ENCODE results near the gene DCTD. TPM values are rescaled to one million over a fixed set of nuclear protein-coding genes. Genes with fewer than 3 reads are reported as not detected.

The DCTD gene
- total RNA-seq, 1 donor from 2014 or later = 90.1 TPM

GRCh38 chr4:182897601-182898478 is 19.3 kb downstream of the DCTD start:
- no peaks in the 10 kb centered on the region for H3K27me3 ChIP-seq (ENCODE audit: low read depth)
- DNase-seq (peak; percentile 71), ATAC-seq (peak; percentile 90 to 94)
- intact Hi-C loops (cut with DNase I) = no loop called here
- H3K4me1 ChIP-seq = peaks cover 13% of the 10 kb centered on the region
- H3K36me3 ChIP-seq = peaks cover 78% of the 10 kb centered on the region
- no peaks in the 10 kb centered on the region for H3K9me3 ChIP-seq
- no peak overlapping the region for H3K4me3 ChIP-seq
- peak overlapping the region; percentile 67 for H3K27ac ChIP-seq
- no peak for TF ChIP-seq CTCF (IDR thresholded peaks at IDR 0.05)

- H3K9me3 ChIP-seq = no peaks in the 10 kb centered on the region
- no peak overlapping the region for H3K4me3 ChIP-seq
- H3K4me1 ChIP-seq = peaks cover 13% of the 10 kb centered on the region
- intact Hi-C loops (cut with DNase I) = no loop called here
- DNase-seq (no peak), ATAC-seq (no peak)
- TF ChIP-seq CTCF (IDR thresholded peaks at IDR 0.05) = no peak
- peaks cover 78% of the 10 kb centered on the region for H3K36me3 ChIP-seq
- H3K27ac ChIP-seq = no peak overlapping the region
- no peaks in the 10 kb centered on the region for H3K27me3 ChIP-seq (ENCODE audit: low read depth)
These were observed 20.8 kb downstream of the DCTD start for GRCh38 chr4:182896421-182896820.

DNA sequence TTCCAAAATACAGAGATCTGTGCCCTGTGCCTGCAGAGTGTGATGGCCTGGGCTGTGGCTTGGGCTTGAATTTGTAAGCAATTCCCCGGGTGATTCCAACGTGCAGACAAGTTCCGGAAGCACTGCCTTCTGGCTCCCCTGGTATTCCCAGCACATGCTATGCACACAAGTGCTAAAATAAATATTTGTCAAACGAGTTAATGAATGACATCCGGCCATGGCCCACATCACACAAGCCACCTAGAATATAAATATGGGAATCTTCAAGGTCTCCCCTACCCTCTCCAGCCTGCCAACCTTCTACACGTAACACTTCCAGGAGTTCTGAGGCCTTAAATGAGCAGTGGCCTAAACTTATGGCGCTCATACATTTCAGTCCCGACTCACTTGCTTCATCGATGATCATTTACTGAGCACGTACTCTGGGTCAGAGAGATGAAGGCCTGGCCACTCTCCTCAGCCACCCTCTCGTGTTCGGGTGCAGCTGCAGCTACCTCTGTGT is 21.3 kb downstream of the DCTD start:
- peaks cover 81% of the 10 kb centered on the region for H3K36me3 ChIP-seq
- intact Hi-C loops (cut with DNase I) = no loop called here
- no peak overlapping the region for H3K4me3 ChIP-seq
- ATAC-seq = peak; percentile 32 to 52
- H3K9me3 ChIP-seq = no peaks in the 10 kb centered on the region
- H3K27me3 ChIP-seq (ENCODE audit: low read depth) = no peaks in the 10 kb centered on the region
- no peak overlapping the region for H3K27ac ChIP-seq
- peaks cover 13% of the 10 kb centered on the region for H3K4me1 ChIP-seq
- TF ChIP-seq CTCF (IDR thresholded peaks at IDR 0.05) = no peak
- DNase-seq = no peak

- H3K9me3 ChIP-seq = no peaks in the 10 kb centered on the region
- DNase-seq (no peak), ATAC-seq (no peak)
- peaks cover 87% of the 10 kb centered on the region for H3K36me3 ChIP-seq
- no peak for TF ChIP-seq CTCF (IDR thresholded peaks at IDR 0.05)
- H3K4me3 ChIP-seq = no peak overlapping the region
- peaks cover 13% of the 10 kb centered on the region for H3K4me1 ChIP-seq
- intact Hi-C loops (cut with DNase I) = no loop called here
- H3K27me3 ChIP-seq (ENCODE audit: low read depth) = no peaks in the 10 kb centered on the region
- no peak overlapping the region for H3K27ac ChIP-seq
These were observed 22.4 kb downstream of the DCTD start for GRCh38 chr4:182894681-182895275.

DNA sequence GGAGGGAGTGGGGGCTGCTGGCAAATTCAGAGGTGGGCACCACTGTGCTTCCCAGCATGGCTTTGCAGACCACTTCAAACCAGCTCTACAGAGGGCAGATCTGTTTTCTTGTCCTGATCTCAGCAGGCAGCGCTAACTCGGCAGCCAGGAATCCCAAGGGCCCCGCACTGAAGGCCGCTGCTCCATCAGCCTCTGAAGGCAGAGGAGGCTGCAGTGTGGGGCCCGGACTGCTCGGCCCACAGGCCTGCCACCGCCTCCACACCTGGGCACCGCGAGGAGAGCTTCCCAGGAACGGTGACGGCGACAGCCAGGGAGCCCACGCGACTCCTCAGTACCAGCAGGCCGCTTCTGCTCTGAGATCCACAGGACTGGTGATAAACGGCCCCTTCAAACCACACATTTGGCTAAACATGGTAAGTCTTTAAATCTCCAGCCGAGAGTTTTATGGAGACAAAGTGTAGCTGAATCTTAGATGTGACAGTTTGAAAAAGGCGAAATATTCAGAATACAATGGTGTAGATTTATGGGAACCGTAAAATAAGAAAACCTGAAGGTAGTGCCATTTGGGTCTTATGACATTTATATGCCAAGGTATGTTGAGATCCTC is 23.6 kb downstream of the DCTD start:
- peaks cover 84% of the 10 kb centered on the region for H3K36me3 ChIP-seq

More for the DNA sequence above, 23.6 kb downstream of the DCTD start:
- ATAC-seq (no peak), DNase-seq (no peak)
- no peak overlapping the region for H3K4me3 ChIP-seq
- TF ChIP-seq CTCF (IDR thresholded peaks at IDR 0.05) = no peak
- H3K27ac ChIP-seq = no peak overlapping the region
- peaks cover 13% of the 10 kb centered on the region for H3K4me1 ChIP-seq
- no peaks in the 10 kb centered on the region for H3K9me3 ChIP-seq
- intact Hi-C loops (cut with DNase I) = no loop called here
- H3K27me3 ChIP-seq (ENCODE audit: low read depth) = no peaks in the 10 kb centered on the region
